Breast epithelium (tissue), 3 donors: ENCODE measurements around the gene RGS3.

ENCODE experiments used
- CTCF ChIP-seq, 3 donors: fragments of 450-650 bp; IDR thresholded peaks; one replicate each; pipeline ENCODE4 v1.5.1; 2016 to 2017; ENCODE audit warnings: antibody characterized with exemption in 3 of 3, mild to moderate bottlenecking in 3 of 3, moderate library complexity in 3 of 3
- POLR2A ChIP-seq: fragments of 450-650 bp; IDR thresholded peaks from one replicate; pipeline ENCODE4 v1.6.1; 2016; ENCODE audit warnings: antibody characterized with exemption, mild to moderate bottlenecking, moderate library complexity
- POLR2AphosphoS5 ChIP-seq, 3 donors: sonication (generic); formaldehyde crosslinking; IDR thresholded peaks; one replicate each; pipeline ENCODE4 v1.6.1; 2017; ENCODE audit warnings: antibody characterized with exemption in 3 of 3

- TF ChIP-seq CTCF (IDR thresholded peaks at IDR 0.05) (no peak), POLR2A (no peak), POLR2AphosphoS5 (IDR thresholded peaks at IDR 0.05) (no peak)
Observed at GRCh38 chr9:113572076-113572861, 108.7 kb downstream of the RGS3 start.
